ENCODE results near the gene KPNA6. TPM values are rescaled to one million over a fixed set of nuclear protein-coding genes. Genes with fewer than 3 reads are reported as not detected.

Gene KPNA6
- total RNA-seq, 6 experiments from 2014 or later = 116 to 132 (median 122) TPM

GRCh38 chr1:32104127-32104526 lies 3.7 kb upstream of the KPNA6 start:
- Mint-ChIP-seq H3K27me3 (ENCODE audit: insufficient read depth) (0 out of 2 replicates have a peak, but pooled peaks cover 5% of the 10 kb centered on the region), H3K9me3 (no peaks in the 10 kb centered on the region), H3K4me1 (ENCODE audit: low read depth) (peaks cover 36% of the 10 kb centered on the region), H3K27ac (no peak overlapping the region; the same call in 1 of the 2 replicates), H3K36me3 (ENCODE audit: low read depth) (peaks cover 17% of the 10 kb centered on the region), H3K4me3 (no peak overlapping the region)
- no peak for DNase-seq
- no peak for TF ChIP-seq CTCF (IDR thresholded peaks at IDR 0.05)

- Mint-ChIP-seq H3K9me3 (no peaks in the 10 kb centered on the region), H3K27me3 (ENCODE audit: insufficient read depth) (0 out of 2 replicates have a peak, but pooled peaks cover 5% of the 10 kb centered on the region), H3K27ac (no peak overlapping the region; the same call in 1 of the 2 replicates), H3K4me3 (no peak overlapping the region), H3K4me1 (ENCODE audit: low read depth) (peaks cover 34% of the 10 kb centered on the region), H3K36me3 (ENCODE audit: low read depth) (peaks cover 18% of the 10 kb centered on the region)
- no peak for DNase-seq
- TF ChIP-seq CTCF (IDR thresholded peaks at IDR 0.05) = no peak
Observed at GRCh38 chr1:32105338-32105737, 2.5 kb upstream of the KPNA6 start.

GRCh38 chr1:32106663-32107275 lies 1.1 kb upstream of the KPNA6 start:
- H3K27ac Mint-ChIP-seq = peak overlapping the region; percentile 97
- no peaks in the 10 kb centered on the region for H3K27me3 Mint-ChIP-seq (ENCODE audit: insufficient read depth)
- peak overlapping the region; percentile 95; the same call in 1 of the 2 replicates for H3K4me3 Mint-ChIP-seq

GRCh38 chr1:32111040-32111623 lies 3.3 kb downstream of the KPNA6 start:
- peaks cover 1% of the 10 kb centered on the region for H3K27me3 Mint-ChIP-seq (ENCODE audit: insufficient read depth)
- no peaks in the 10 kb centered on the region for H3K9me3 Mint-ChIP-seq
- DNase-seq = no peak
- peaks cover 39% of the 10 kb centered on the region for H3K4me1 Mint-ChIP-seq (ENCODE audit: low read depth)
- peaks cover 16% of the 10 kb centered on the region for H3K36me3 Mint-ChIP-seq (ENCODE audit: low read depth)
- H3K4me3 Mint-ChIP-seq = no peak overlapping the region
- no peak for TF ChIP-seq CTCF (IDR thresholded peaks at IDR 0.05)
- no peak overlapping the region for H3K27ac Mint-ChIP-seq

More at GRCh38 chr1:32106663-32107275, 1.1 kb upstream of the KPNA6 start:
- Mint-ChIP-seq H3K9me3 (no peaks in the 10 kb centered on the region), H3K36me3 (ENCODE audit: low read depth) (peaks cover 15% of the 10 kb centered on the region), H3K4me1 (ENCODE audit: low read depth) (peaks cover 33% of the 10 kb centered on the region)
- no peak for TF ChIP-seq CTCF (IDR thresholded peaks at IDR 0.05)
- no peak for DNase-seq

GRCh38 chr1:32111789-32112188 lies 3.9 kb downstream of the KPNA6 start:
- no peak for DNase-seq
- no peak overlapping the region for H3K27ac Mint-ChIP-seq
- H3K9me3 Mint-ChIP-seq = no peaks in the 10 kb centered on the region
- TF ChIP-seq CTCF (IDR thresholded peaks at IDR 0.05) = no peak
- H3K4me3 Mint-ChIP-seq = no peak overlapping the region
- H3K4me1 Mint-ChIP-seq (ENCODE audit: low read depth) = peaks cover 44% of the 10 kb centered on the region
- H3K27me3 Mint-ChIP-seq (ENCODE audit: insufficient read depth) = peaks cover 3% of the 10 kb centered on the region
- H3K36me3 Mint-ChIP-seq (ENCODE audit: low read depth) = peaks cover 16% of the 10 kb centered on the region

All from HFFc6 (cell line).